ENCODE data around the gene SETBP1. TPM values are rescaled to one million over a fixed set of nuclear protein-coding genes. Genes with fewer than 3 reads are reported as not detected.

SETBP1 gene
- total and polyA plus RNA-seq, 9 of the 15 experiments (the other 6 are each of a cell fraction or from before 2014, with no cell fraction given), result under 0.01 to 0.13 (median 0.04) TPM

GRCh38 chr18:44782617-44783016 is 101.9 kb downstream of the SETBP1 start (continued):
- TF ChIP-seq ZNF280A (IDR thresholded peaks at IDR 0.05; ENCODE audit: low read depth, partially characterized antibody), result no peak
- TF ChIP-seq TFE3 (CRISPR knock-in tag; IDR thresholded peaks at IDR 0.05), result no peak
- no peak for TF ChIP-seq SMAD2 (IDR thresholded peaks at IDR 0.05; ENCODE audit: low read depth, low read length)
- TF ChIP-seq HOMEZ (CRISPR knock-in tag; IDR thresholded peaks at IDR 0.05), result no peak
- no peak for TF ChIP-seq CHD1 (IDR thresholded peaks at IDR 0.05; ENCODE audit: low read length)
- TF ChIP-seq ZNF174 (CRISPR knock-in tag; IDR thresholded peaks at IDR 0.05), result no peak

- intact Hi-C loops (cut with micrococcal nuclease) (no loop called here), in situ Hi-C loops (cut with MboI) (no loop called here)
- ChIA-PET CTCF (ENCODE audit: low intra/inter-chr PET ratio) (no interaction called here), POLR2A (no interaction called here)
- DNase-seq (ENCODE audit: extremely low read depth in 1 of 4, low spot score in 3 of 4) (no peak), ATAC-seq (no peak), FAIRE-seq (no peak)
- H3K4me2 ChIP-seq (ENCODE audit: insufficient read depth, low read length), result no peak overlapping the region
- TF ChIP-seq NKRF (IDR thresholded peaks at IDR 0.05; ENCODE audit: borderline replicate concordance) (no peak), NRF1 (conservative IDR thresholded peaks at IDR 0.05 in 1 of 2, IDR thresholded peaks at IDR 0.05 in 1 of 2) (no peak), SUPT5H (IDR thresholded peaks at IDR 0.05) (no peak), MITF (IDR thresholded peaks at IDR 0.05) (no peak), KDM1A (IDR thresholded peaks at IDR 0.05) (no peak)
- WGBS (ENCODE audit: insufficient coverage, low coverage, missing lambda C conversion rate), result 0% methylated on average over 1 of the region's 1 CpG
- no peaks in the 10 kb centered on the region for H3K79me2 ChIP-seq (ENCODE audit: control insufficient read depth, insufficient read depth, low read length)
- H3K9ac ChIP-seq (ENCODE audit: insufficient read depth in 1 of 2, low read depth in 2 of 2, low read length in 2 of 2), result no peak overlapping the region
- no peaks in the 10 kb centered on the region for H3K9me1 ChIP-seq (ENCODE audit: control insufficient read depth, insufficient read depth, low read length)
- no peaks in the 10 kb centered on the region for H3K9me3 ChIP-seq (replicated peaks; ENCODE audit: control insufficient read depth, insufficient read depth, low read depth, low read length)
- H3K36me3 ChIP-seq (ENCODE audit: control insufficient read depth, insufficient read depth, low read length), result no peaks in the 10 kb centered on the region
- no peaks in the 10 kb centered on the region for H3K4me1 ChIP-seq (replicated peaks in 1 of 2; ENCODE audit: control insufficient read depth in 2 of 2, insufficient read depth in 2 of 2, low read length in 2 of 2)
- no peak overlapping the region for H2AFZ ChIP-seq (ENCODE audit: low read depth, low read length)
- BruUV-seq (replicated peaks), result no TSS peak
- no peaks in the 10 kb centered on the region for H4K20me1 ChIP-seq (replicated peaks; ENCODE audit: control insufficient read depth, insufficient read depth, low read length)
- H3K27ac ChIP-seq (ENCODE audit: extremely low read depth, low read depth, low read length), result no peak overlapping the region
- no peak overlapping the region for H3K4me3 ChIP-seq
- peaks cover 0 to 5% of the 10 kb centered on the region in 2 experiments; a peak in 2 of 5 replicates for H3K27me3 ChIP-seq (ENCODE audit: control insufficient read depth in 2 of 2, insufficient read depth in 2 of 2, low read length in 2 of 2)
Measured at GRCh38 chr18:44783371-44783770, 102.7 kb downstream of the SETBP1 start.
